ENCODE data around the gene CALN1. TPM values are rescaled to one million over a fixed set of nuclear protein-coding genes. Genes with fewer than 3 reads are reported as not detected.
"Not testable (repeated sequence)": the region's sequence is repeated elsewhere in the genome, so short reads cannot be mapped to it uniquely, and the experiment has no call there.

The CALN1 gene
- total RNA-seq, 2 donors from 2014 or later, result 0.52 to 1.6 TPM

- intact Hi-C loops (cut with DNase I), result no loop called here
- Histone ChIP-seq H3K27ac (no peak overlapping the region), H3K27me3 (no peaks in the 10 kb centered on the region), H3K9me3 (no peaks in the 10 kb centered on the region), H3K36me3 (replicated peaks in 1 of 2; ENCODE audit: insufficient read depth in 1 of 2, low read depth in 2 of 2) (no peaks in the 10 kb centered on the region), H3K4me1 (no peaks in the 10 kb centered on the region), H3K4me3 (no peak overlapping the region)
- 75 to 76% methylated on average over 4 of the region's 4 CpGs for WGBS, 2 donors
- ATAC-seq (no peak), DNase-seq (no peak)
- TF ChIP-seq POLR2A (IDR thresholded peaks at IDR 0.05), result no peak
- TF ChIP-seq CTCF (IDR thresholded peaks at IDR 0.05), result no peak
Observed at GRCh38 chr7:72077786-72078185, 334.4 kb downstream of the CALN1 start.

GRCh38 chr7:72072901-72073300, 339.2 kb downstream of the CALN1 start:
- Histone ChIP-seq H3K36me3 (replicated peaks in 1 of 2; ENCODE audit: insufficient read depth in 1 of 2, low read depth in 2 of 2) (no peaks in the 10 kb centered on the region), H3K4me3 (no peak overlapping the region), H3K27me3 (no peaks in the 10 kb centered on the region), H3K27ac (no peak overlapping the region), H3K4me1 (no peaks in the 10 kb centered on the region), H3K9me3 (peaks cover 0 to 4% (median 0%) of the 10 kb centered on the region in 3 donors)
- DNase-seq, result no peak
- intact Hi-C loops (cut with DNase I), result no loop called here
- ATAC-seq, result no peak
- no peak for TF ChIP-seq CTCF (IDR thresholded peaks at IDR 0.05)
- no peak for TF ChIP-seq POLR2A (IDR thresholded peaks at IDR 0.05)

GRCh38 chr7:72069263-72069662, 342.9 kb downstream of the CALN1 start:
- Histone ChIP-seq H3K27ac (no peak overlapping the region), H3K4me3 (no peak overlapping the region), H3K9me3 (peaks cover 0 to 4% (median 0%) of the 10 kb centered on the region in 3 donors), H3K36me3 (replicated peaks in 1 of 2; ENCODE audit: insufficient read depth in 1 of 2, low read depth in 2 of 2) (no peaks in the 10 kb centered on the region), H3K27me3 (no peaks in the 10 kb centered on the region), H3K4me1 (no peaks in the 10 kb centered on the region)
- no peak for TF ChIP-seq POLR2A (IDR thresholded peaks at IDR 0.05)
- no peak for TF ChIP-seq CTCF (IDR thresholded peaks at IDR 0.05)
- no peak for ATAC-seq
- intact Hi-C loops (cut with DNase I), result no loop called here
- DNase-seq, result no peak

GRCh38 chr7:72065764-72066163, 346.4 kb downstream of the CALN1 start:
- WGBS, 2 donors, result 67 to 86% methylated on average over 1 of the region's 1 CpG
- intact Hi-C loops (cut with DNase I), result not testable (repeated sequence)

GRCh38 chr7:72064916-72065315, 347.2 kb downstream of the CALN1 start:
- Histone ChIP-seq H3K27ac (no peak overlapping the region), H3K36me3 (replicated peaks in 1 of 2; ENCODE audit: insufficient read depth in 1 of 2, low read depth in 2 of 2) (no peaks in the 10 kb centered on the region), H3K4me1 (no peaks in the 10 kb centered on the region), H3K27me3 (no peaks in the 10 kb centered on the region), H3K4me3 (no peak overlapping the region), H3K9me3 (no peaks in the 10 kb centered on the region)
- TF ChIP-seq POLR2A (IDR thresholded peaks at IDR 0.05) (no peak), CTCF (IDR thresholded peaks at IDR 0.05) (no peak)
- DNase-seq (no peak), ATAC-seq (no peak)
- intact Hi-C loops (cut with DNase I), result no loop called here

More at GRCh38 chr7:72065764-72066163, 346.4 kb downstream of the CALN1 start:
- H3K27ac ChIP-seq; DNase-seq; H3K27me3 ChIP-seq; H3K4me1 ChIP-seq; H3K36me3 ChIP-seq (replicated peaks in 1 of 2; ENCODE audit: insufficient read depth in 1 of 2, low read depth in 2 of 2); H3K9me3 ChIP-seq; ATAC-seq; H3K4me3 ChIP-seq: not testable (repeated sequence)
